Iris pigment epithelial cell (primary cell): ENCODE measurements around the gene TEX13D.
"Not testable (repeated sequence)": the region's sequence is repeated elsewhere in the genome, so short reads cannot be mapped to it uniquely, and the experiment has no call there.

Experiments used
- DNase-seq: peaks from one replicate; pipeline ENCODE4 v3.0.0-alpha.2; 2011; ENCODE audit warnings: low read depth

TEX13D gene

GRCh38 chrX:124332481-124333424 lies at the start of gene TEX13D:
Gene TEX13D, plus strand, starts transcription at chrX:124332660. Its CDS starts 258 bp downstream, at chrX:124332918.
- DNase-seq = no peak

- DNase-seq = no peak
These were observed 43.0 kb upstream of the TEX13D start for GRCh38 chrX:124289443-124289842.

- no peak for DNase-seq
These were observed 38.6 kb upstream of the TEX13D start for GRCh38 chrX:124293810-124294209.

- not testable (repeated sequence) for DNase-seq
These were observed 33.1 kb upstream of the TEX13D start for GRCh38 chrX:124299323-124299722.

GRCh38 chrX:124300405-124300804 lies 32.1 kb upstream of the TEX13D start:
- DNase-seq = no peak

GRCh38 chrX:124307253-124307907 lies 25.1 kb upstream of the TEX13D start:
- DNase-seq = no peak

- DNase-seq = no peak
These were observed 6.7 kb upstream of the TEX13D start for GRCh38 chrX:124325732-124326131.

GRCh38 chrX:124328765-124329164 lies 3.7 kb upstream of the TEX13D start:
- DNase-seq = no peak

- no peak for DNase-seq
These were observed 1.4 kb downstream of the TEX13D start for GRCh38 chrX:124333862-124334261.

- not testable (repeated sequence) for DNase-seq
These were observed 2.1 kb downstream of the TEX13D start for GRCh38 chrX:124334555-124334954.

GRCh38 chrX:124335598-124335997 lies 3.1 kb downstream of the TEX13D start:
- DNase-seq = no peak

GRCh38 chrX:124337916-124338315 lies 5.5 kb downstream of the TEX13D start:
- no peak for DNase-seq

- DNase-seq = no peak
These were observed 6.5 kb downstream of the TEX13D start for GRCh38 chrX:124338733-124339514.

- no peak for DNase-seq
These were observed 9.1 kb downstream of the TEX13D start for GRCh38 chrX:124341396-124342132.

GRCh38 chrX:124342174-124342867 lies 9.9 kb downstream of the TEX13D start:
- DNase-seq = no peak

- no peak for DNase-seq
These were observed 10.6 kb downstream of the TEX13D start for GRCh38 chrX:124343016-124343415.

- no peak for DNase-seq
These were observed 11.8 kb downstream of the TEX13D start for GRCh38 chrX:124344246-124344645.

- DNase-seq = no peak
These were observed 13.8 kb downstream of the TEX13D start, which contains the start of gene SH2D1A for GRCh38 chrX:124346117-124346876. Gene SH2D1A, plus strand, starts transcription at chrX:124346563. Its CDS starts 80 bp downstream, at chrX:124346643.

GRCh38 chrX:124346877-124347241 lies 14.4 kb downstream of the TEX13D start:
- no peak for DNase-seq

- DNase-seq = no peak
These were observed 14.8 kb downstream of the TEX13D start for GRCh38 chrX:124347242-124347641.
